Keratinocyte (primary cell): ENCODE measurements around the gene CLDND2.

Source experiments
- CTCF ChIP-seq, 3 experiments: IDR thresholded peaks in 1 of 3; conservative IDR thresholded peaks in 1 of 3; optimal IDR thresholded peaks in 1 of 3; 2 replicates in 2 of 3; 3 replicates in 1 of 3; pipeline versions ENCODE3 to v1.5.1; 2011; ENCODE audit warnings: low read length in 3 of 3, mild to moderate bottlenecking in 3 of 3, moderate library complexity in 2 of 3, control low read depth in 1 of 3, inconsistent platforms in 1 of 3; ENCODE audit not compliant: insufficient read depth in 2 of 3; ENCODE audit errors: extremely low read depth in 1 of 3
- EZH2 ChIP-seq: IDR thresholded peaks from one replicate; pipeline ENCODE4 v1.6.1; 2012; ENCODE audit warnings: inconsistent platforms, mild to moderate bottlenecking, low read length, moderate library complexity

GRCh38 chr19:51361239-51361638, 7.6 kb downstream of the CLDND2 start:
- TF ChIP-seq CTCF (optimal IDR thresholded peaks at IDR 0.05 in 1 of 3, IDR thresholded peaks at IDR 0.05 in 1 of 3, conservative IDR thresholded peaks at IDR 0.05 in 1 of 3; ENCODE audit: extremely low read depth in 1 of 3, insufficient read depth in 2 of 3, low read length in 3 of 3), result no peak
- TF ChIP-seq EZH2, result no peak
